HUDEP-2 (cell line): ENCODE results near the gene STK32B.

ENCODE experiments used
- DNase-seq, 76 experiments: peaks; one replicate each; lab custom pipeline; 2025; ENCODE audit not compliant: unreplicated experiment in 76 of 76; lab: John Stamatoyannopoulos, UW

STK32B gene

DNA sequence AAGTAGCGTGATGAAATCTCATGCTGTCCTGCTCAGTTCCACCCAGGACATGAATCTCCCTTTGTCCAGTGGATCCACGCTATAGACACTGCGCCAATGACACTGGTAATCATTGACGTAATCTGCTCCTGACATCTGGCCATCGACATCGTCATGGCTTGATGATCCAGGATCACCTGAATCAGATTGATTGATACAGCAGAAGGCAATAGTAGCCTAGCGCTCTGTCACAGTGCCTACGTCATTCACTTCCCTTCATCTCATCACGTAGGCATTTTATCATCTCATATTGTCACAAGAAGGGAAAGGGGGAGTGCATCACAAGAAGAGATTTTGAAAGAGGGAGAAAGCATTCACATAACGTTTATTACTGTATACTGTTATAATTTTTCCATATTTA, 68.8 kb downstream of the STK32B start:
- DNase-seq: no peak

DNA sequence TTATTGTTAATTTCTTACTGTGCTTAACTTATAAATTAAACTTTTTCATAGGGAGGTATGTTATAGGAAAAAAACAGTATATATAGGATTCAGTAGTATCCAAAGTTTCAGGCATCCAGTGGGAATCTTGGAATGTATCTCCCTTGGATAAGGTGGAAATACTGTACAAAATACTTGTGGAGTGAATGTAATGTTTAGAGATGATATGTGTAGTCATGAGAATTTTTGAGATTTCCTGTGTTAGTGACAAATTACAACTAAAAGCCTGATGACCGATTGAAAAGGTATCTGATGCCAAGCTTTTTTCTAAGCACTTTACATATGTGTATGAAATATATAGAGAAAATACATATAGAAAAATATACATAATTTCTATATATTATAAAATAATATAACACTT, 69.2 kb downstream of the STK32B start:
- no peak for DNase-seq

DNA sequence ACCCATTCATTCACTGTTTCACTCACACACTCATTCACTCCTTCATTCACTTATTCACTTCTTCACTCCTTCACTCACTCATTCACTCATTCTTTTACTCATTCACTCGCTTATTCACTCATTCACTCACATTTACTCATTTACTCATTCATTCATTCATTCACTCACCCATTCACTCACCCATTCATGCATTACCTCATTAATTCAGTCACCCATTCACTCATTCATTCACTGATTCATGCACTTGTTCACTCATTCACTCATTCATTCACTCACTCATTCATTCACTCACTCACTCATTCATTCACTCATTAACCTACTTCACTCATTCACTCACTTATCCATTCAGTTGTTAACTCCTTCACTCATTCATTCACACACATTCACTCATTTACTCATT, 70.8 kb downstream of the STK32B start:
- no peak for DNase-seq

DNA sequence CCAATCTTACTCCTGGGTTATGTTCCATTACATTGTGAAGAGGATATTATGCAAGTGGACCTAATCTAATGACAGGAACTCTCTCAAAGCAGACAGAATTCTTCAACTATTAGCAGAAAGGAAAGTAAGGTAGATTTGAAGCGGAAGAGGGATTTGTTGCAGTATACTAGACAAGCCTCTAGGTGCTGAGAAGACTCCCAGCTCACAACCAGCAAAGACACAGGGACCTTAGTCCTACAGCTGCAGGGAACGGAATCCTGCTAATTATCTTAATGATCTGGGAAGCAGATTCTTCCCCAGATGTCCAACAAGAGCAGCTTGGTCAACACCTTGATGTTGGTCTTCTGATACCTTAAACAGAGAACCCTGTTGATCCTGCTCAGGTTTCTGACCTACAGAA, 73.6 kb downstream of the STK32B start:
- no peak for DNase-seq

DNA sequence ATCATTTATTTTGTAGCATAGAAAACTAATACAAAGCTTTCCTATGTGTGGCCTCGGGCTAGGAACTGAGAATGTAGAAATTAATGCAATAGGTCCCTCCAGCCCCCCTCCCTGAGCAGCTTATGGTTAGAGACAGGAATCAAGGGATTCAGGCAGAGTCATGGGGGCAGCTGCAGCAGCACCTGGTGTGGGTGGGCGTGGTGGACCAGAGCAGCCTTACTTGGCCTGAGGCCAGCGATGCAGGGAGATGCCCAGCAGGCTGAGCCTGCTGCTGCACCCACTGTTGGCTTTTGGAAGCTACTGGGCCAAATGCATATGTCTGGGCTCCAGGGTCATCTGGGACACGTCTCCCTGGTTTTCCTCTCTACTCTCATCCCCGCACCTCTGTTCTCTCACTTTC, 74.0 kb downstream of the STK32B start:
- DNase-seq: peak in 6 of 76 experiments; percentile 7 to 32 (median 9)

DNA sequence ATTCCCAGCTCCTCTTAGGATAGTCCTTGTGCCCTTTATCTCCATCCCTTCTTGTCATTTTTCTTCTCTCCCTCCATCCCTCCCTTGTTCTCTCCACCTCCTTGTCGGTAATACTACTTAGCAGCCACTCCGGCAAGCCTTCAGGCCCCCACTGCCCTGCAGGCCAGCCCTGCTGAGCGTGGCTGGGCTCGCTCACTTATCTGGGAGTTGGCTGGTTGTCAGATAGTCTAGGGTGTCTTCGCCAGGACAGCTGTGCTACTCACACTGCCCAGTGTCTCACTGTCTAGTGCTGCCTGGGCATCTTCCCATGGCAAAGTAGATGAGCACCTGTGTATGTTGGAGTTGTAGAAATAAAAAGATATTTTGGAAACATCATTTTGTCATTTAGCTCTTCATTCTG, 75.0 kb downstream of the STK32B start:
- DNase-seq: peak in 6 of 76 experiments; percentile 6 to 36 (median 28)

DNA sequence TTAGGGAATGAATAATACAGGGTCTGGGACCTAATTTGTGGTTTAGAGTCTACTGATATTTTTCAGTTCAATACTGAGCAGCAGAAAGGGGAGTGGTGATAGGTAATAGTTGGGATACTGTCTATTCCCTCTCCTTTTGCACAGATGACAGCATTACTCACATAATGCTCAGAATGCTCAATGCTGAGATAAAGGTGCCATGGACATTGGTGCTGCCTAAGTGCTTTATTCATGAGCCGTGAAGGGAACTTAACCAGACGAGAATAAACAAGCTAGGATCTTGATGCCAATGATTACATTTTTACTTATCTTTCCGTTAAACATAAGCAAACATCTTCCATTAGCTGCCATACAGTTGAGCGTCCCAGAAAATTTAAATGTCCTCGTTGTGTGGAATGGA, 75.6 kb downstream of the STK32B start:
- DNase-seq: no peak

DNA sequence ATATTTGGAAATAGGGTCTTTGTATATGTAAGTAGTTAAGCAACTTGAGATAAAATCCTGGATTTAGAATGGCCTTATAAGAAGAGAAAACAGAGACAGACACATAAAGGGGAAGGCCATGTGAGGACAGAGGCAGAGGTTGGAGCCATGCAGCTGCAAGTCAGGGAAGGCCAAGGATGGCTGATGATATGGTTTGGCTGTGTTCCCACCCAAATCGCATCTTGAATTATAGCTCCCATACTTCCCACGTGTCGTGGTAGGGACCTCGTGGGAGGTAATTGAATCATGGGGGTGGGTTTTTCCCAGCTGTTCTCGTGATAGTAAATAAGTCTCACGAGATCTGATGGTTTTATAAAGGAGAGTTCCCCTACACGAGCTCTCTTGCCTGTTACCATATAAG, 76.3 kb downstream of the STK32B start:
- DNase-seq: no peak

DNA sequence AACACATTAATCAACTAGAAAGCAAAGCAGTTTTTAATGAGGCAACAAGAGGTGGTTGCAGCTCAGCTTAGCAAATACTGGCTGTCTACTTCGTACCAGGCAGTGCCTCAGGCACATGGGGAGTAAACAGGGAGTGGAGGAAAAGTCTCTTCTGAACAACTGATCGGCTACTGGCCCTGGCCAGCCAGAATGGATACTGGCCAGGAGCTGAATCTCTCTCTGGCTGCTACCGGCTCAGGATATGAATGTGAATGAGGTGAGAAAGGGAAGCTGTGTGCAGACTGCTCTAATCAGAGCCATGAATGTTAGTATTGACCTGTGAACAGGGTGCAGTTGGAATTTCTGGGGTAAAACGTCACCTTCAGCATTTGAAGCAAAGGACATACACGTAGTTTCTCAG, 77.3 kb downstream of the STK32B start:
- DNase-seq: no peak

DNA sequence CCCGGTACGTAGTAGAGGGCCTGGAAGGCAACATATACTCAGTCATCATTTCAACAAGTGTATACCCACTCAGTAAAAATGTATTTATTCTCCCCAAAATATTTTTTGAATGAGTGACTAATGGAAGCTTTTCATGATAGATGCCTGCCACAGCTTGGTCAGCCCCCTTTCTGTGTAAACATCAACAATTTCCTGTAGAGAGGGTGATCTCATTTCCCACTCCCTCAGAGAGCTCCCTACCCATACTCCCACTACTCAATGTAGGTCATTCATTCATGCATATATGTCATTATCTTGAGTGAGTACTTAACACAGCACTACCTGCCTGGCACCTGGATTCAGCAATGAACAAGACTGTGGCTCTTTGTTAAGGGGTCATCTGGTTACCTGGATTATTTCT, 81.9 kb downstream of the STK32B start:
- no peak for DNase-seq

DNA sequence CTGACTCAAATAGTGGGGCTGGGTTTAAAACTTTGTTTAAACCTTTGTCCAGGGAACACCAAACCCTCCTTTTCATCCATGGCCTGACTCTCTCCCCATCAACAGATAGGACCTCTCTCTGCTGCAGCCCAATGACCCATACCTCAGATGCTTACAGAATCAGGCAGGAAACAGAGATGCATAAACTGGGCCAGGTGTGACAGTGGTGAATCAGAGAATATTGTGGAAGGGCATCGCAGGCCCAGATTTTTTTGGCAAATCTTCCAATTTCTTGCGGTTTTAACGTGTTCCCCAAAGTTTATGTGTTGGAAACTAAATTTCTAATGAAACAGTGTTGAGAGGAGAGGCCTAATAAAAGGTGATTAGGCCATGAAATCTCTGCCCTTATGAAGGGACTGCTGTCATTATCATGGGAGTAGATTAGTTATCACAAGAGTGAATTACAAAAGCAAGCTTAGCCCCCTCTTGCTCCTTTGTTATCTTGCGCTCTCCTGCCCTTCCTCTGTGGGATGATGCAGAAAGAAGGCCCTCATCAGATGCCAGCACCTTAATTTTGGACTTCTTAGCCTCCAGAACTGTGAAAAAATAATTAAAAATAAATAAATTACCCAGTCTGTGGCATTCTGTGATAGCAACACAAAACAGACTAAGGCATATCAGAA, 82.8 kb downstream of the STK32B start:
- DNase-seq: no peak

DNA sequence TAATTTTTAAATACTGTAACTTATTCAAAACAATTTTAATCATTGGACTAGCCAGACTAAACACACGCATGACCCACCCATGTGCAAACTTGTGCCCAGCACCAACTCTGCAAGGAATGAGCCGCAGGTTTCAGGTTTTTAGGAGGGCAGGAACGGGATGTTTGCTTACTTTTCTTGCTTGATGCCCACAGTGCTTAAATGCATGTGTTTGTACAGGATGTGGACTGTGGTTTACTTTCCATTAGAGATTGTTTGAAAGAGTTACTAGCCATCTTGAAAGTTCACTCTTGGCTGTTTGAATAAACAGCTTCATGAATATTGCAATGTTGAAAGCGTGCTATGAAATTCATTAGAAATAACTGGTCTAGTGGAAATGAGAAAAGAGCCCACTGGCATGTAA, 83.3 kb downstream of the STK32B start:
- DNase-seq: no peak

DNA sequence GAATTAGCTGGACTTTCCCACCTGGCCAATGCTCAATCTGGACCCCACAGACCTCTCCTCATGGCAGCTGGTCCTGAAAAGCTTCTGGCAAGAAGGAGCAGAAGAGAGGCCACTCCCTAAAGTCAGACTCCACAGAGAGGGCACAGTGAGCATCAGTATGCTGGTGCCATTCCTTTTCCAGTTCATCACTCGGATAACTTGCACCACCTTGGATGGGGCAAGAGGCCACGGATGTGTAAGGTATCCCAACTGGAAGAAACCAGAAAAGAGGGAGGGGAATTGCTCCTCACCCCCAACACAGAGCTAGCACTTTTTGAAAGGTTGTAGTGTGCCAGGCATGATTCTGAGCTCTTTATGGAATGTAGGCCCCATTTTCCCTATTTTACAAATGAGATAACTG, 85.9 kb downstream of the STK32B start:
- no peak for DNase-seq

DNA sequence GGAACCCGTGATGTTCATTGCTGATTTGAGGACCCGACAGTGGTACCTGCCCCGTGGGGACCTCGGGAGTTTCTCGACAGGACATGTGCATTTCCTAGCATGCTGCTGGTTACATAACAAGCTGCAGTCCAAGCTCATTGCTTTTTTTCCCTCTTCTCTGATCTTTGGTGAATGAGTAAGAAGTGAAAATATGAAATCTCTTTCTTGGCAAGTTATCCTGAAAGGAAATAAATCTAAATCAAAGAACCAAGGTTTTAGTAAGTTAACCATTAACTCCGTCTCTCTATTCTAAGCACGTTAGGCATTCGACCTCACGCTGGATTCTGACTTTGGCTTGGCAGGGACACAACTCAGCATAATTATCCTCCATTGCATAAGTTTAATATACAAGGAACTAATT, 86.6 kb downstream of the STK32B start:
- no peak for DNase-seq

DNA sequence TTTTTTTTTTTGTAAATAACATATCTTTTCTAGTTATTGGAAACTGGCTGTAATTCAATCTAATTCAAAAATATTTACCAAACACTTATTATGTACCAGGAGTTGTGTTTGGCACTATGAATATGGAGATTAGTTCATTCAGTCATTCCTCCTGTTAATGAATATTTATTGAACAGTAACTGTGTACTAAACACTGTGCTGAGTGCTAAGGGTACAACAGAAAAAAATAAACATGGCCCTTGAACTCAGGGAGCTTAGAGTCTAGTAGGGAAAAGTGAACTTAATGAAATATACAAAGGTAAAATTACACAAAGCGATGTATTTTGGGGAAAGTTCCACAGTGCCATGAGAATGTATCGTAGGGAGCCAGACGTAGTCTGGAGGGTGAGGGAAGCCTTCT, 87.1 kb downstream of the STK32B start:
- no peak for DNase-seq

DNA sequence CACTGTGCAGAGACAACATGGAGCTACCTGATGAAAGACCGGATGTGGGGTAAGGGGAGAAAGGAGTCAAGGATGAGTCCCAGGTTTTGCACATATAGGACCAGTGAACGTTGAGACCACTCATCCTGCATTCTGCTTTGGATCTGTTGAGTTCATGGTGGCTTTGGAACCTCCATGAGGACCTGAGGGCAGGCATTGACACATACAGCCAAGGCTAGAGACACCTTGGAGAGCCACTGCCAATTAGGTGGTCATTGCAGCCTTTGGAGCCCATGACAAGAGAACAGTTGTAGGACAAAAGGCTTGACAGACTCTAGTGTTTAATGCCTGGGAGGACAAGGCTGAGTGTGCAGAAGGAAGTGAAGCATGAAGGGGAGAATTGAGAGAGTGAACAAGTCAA, 87.9 kb downstream of the STK32B start:
- DNase-seq: no peak

DNA sequence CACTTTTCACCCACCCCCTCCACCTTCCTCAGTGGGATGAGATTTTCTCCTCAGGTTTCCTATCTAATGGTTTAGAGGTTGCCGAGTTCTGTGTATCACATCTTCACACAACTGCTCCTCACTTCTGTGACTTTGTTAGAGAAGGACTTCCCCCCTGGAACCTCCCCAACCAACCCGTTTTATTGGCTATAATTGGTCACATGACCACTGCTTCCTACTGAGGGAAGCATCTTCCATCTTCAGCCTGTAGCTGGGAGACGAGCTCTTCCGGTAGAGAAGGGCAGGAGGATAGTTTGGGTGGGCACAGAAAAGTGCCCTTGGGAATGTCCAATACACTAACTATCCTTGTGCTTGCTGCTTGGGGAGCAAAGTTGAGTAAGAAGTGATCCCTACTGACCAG, 90.5 kb downstream of the STK32B start:
- DNase-seq: no peak

DNA sequence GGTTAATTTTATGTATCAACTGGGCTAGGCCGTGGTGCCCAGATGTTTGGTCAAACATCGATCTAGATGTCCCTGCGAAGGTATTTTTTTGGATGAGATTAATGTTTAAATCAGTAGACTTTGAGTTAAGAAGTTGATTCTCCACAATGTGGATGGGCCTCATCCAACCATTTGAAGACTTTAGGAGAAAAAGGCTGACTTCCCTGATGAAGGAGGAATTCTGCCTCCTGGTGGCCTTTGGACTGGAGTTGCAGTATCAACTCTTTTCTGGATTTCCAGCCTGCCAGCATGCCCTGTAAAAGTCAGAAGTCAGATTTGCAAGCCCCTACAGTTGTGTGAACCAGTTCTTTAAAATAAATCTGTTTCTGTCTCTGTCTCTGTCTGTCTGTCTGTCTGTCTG, 91.4 kb downstream of the STK32B start:
- peak in 20 of 76 experiments; percentile 3 to 39 (median 22) for DNase-seq

DNA sequence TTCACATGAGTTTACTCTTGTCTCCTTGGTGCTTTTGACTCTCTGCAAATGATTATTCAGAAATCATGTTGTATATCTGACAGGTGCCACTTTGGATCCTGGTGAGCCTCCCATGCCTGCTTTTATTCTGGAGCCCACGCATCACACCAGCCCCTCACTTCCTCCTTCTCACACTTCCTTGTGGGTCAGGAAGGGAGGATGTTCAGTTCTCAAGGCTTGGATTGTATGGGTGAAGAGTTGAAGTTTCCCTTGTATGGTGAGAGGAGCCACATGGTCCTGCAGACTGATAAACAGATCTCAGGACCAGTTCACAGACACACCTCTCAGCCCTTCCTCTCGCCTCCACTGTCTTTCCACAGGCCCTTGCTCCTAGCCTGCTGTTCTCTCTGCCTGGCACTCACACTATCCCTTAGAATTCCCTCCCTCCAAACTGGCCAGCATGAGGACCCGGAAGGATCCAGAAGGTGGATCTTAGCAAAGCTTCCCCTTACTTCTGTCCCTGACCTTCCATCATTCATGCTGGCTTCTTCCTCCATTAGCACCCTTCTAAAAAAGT, 92.1 kb downstream of the STK32B start:
- peak in 3 of 76 experiments; percentile 4 to 20 (median 8) for DNase-seq

DNA sequence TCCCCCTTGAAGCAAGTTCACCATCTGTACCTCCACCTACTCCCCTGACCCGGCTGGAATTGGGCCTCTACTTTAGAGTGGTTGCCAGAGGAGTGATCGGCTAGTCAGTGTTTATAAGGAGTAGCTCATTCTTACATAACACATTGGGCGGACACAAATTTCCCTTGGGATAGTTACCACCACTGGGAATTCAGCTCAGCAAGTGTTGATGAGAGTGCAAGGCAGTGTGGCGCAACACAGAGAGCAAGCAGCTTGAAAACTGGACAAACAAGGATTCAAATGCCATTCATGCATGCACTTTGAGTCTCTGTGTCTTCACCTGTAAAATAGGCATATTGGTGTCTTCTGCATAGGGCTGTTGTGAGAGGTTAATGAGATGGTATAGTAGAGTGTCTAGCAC, 92.7 kb downstream of the STK32B start:
- no peak for DNase-seq

DNA sequence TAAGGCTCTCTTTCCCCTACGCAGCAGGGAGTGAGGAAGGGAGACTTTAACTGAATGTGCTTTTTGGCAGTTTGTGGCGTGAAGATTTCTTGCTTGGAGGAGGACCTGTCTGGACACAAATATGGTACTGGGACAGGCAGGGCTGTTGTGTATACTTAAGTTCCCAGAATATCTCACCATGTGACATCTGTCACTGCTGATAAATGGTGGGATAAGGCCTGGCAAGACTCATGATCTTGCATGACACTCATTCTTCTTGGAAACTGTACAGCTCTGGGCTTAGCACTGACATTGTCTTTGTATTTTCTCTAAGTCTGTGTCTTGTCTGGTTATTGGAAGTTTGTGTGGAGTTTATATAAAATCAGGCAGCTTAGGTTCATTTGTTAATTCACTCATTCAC, 93.1 kb downstream of the STK32B start:
- peak in 71 of 76 experiments; percentile 10 to 93 (median 60) for DNase-seq

DNA sequence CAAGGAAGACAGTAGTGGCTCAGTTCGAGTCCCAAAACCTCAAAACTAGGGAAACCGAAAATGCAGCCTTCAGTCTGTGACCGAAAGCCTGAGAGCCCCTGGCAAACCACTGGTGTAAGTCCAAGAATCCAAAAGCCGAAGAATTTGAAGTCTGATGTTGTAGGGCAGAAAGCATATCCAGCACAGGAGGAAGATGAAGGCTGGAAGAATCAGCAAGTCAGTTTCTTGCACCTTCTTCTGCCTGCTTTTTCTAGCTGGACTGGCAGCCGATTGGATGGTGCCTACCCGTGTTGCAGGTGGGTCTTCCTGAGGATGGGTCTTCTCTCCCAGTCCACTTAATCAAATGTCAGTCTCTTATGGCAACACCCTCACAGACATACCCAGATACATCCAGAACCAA, 95.0 kb downstream of the STK32B start:
- DNase-seq: no peak

DNA sequence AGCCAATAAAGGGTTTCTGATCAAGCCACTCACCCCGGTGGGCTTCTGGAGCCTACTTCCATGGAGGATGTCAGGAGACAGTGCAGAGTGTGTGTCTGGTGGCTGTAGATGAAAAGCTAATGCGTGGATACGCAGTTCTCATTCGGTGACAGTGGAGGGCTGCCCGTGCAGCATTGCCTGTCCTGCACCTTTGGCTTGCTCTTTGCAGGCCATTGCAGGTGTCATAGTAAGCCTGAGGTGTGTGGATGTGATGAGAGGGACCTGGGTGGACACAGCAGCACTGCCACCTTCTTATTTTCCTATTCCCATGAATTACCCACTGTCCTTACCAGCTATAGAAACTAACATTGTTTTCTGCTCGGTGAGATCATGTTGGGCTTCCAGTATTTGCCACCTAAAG, 101.2 kb downstream of the STK32B start:
- no peak for DNase-seq
